M059J (cell line): ENCODE measurements around the gene RND1. TPM values are rescaled to one million over a fixed set of nuclear protein-coding genes. Genes with fewer than 3 reads are reported as not detected.
"Not testable (repeated sequence)": the region's sequence is repeated elsewhere in the genome, so short reads cannot be mapped to it uniquely, and the experiment has no call there.

Experiments
- DNase-seq: peaks from one replicate; pipeline ENCODE4 v3.0.0-alpha.2; 2012; ENCODE audit warnings: low read depth
- total RNA-seq: library from RNA; depleted of rRNA; stranded (reverse); fragments of >200 nt; shearing (Covaris generic); gene quantifications from 2 replicates; pipeline ENCODE4 v1.2.3, GENCODE V29; 2014; rRNA removed

RND1 gene
- 0.20 TPM in 1 of 2 replicates, not detected in the other for total RNA-seq

GRCh38 chr12:48865281-48866051 is at the start of gene RND1:
Gene RND1, minus strand, starts transcription at chr12:48865870. Its CDS starts 103 bp downstream, at chr12:48865767.
- DNase-seq = peak; percentile 88

- DNase-seq = no peak
These were observed 44.5 kb upstream of the RND1 start for GRCh38 chr12:48910196-48910595.

DNA sequence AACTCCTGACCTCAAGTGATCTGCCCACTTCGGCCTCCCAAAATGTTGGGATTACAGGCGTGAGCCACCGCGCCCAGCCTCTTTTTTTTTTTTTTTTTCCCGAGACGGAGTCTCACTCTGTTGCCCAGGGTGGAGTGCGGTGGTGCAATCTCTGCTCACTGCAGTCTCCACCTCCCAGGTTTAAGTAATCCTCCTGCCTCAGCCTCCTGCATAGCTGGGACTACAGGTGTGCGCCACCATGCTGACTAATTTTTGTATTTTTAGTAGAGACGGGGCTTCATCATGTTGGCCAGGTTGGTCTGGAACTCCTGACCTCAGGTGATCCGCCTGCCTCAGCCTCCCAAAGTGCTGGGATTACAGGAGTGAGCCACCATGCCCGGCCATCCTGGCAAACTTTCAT is 44.0 kb upstream of the RND1 start:
- not testable (repeated sequence) for DNase-seq

DNA sequence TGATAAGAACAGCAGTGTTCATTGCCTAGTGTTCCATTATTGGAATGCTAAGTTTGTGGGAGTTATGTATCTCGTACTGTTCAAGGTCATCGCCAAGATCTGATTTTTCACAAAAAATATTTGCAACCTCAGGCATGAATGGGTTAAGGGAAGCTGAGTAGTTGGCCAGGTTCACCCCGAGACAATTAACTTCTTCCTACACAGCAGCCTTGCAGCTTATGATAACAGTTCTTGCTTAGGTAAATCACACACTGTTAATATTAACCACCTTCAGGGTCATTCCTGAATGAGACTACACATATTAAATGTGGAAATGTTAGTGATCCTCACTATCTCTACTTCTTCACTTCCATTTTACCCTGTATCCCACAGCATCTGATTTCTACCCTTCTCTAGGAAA is 41.6 kb upstream of the RND1 start:
- no peak for DNase-seq

GRCh38 chr12:48903982-48904411 is 38.3 kb upstream of the RND1 start:
- peak; percentile 83 for DNase-seq

- DNase-seq = no peak
These were observed 37.8 kb upstream of the RND1 start for GRCh38 chr12:48903363-48903981.

DNA sequence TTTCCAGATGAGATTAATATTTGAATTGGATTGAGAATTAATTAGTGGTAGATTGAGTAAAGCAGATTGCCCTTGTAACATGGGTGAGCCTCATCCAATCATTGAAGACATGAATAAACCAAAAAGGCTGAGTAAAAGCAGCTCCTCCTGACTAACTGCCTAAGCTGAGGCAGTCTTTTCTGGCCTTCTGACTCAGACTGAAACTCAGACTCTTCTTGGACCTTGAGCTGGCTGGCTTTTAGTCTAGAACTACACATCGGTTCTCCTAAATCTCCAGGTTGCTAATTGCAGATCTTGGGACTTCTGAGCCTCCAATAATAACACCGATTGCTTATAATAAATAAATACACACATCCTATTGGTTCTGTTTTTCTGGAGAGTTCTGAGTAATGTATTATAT is 35.6 kb upstream of the RND1 start:
- DNase-seq = peak; percentile 26

DNA sequence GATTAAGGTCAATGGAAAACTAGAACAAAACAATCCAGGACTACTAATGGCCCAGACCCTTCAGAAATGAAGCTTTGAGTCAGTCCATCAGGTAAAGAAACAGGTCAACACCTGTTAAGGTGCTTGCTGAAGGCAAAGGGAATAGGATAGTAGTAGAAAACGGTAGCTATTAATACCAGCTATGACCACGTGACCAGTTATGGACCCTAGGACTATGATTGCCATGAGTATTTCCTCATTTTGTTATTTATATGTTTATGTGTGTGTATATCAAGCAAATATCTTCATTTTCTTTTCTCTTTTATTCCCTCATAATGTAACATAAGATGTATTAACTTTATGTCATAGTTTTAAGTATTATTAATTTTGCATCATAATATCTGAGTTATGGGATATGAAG is 34.0 kb upstream of the RND1 start:
- no peak for DNase-seq

DNA sequence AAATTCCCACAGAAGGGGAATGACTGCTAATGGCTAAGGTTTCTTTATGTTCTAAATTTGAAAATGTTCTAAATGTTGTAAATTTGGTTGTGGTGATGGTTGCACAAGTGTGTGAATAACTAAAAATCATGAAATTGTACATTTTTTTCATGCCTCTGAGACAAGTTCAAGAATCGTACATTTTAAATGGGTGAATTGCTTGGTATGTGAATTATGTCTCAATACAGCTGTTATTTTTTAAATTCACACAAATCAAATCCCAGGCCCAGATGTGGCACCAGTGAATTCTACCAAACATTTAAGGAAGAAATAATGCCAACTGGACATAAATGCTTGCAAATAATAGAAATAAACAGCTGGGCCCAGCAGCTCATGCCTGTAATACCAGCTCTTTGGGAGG is 28.6 kb upstream of the RND1 start:
- no peak for DNase-seq

DNA sequence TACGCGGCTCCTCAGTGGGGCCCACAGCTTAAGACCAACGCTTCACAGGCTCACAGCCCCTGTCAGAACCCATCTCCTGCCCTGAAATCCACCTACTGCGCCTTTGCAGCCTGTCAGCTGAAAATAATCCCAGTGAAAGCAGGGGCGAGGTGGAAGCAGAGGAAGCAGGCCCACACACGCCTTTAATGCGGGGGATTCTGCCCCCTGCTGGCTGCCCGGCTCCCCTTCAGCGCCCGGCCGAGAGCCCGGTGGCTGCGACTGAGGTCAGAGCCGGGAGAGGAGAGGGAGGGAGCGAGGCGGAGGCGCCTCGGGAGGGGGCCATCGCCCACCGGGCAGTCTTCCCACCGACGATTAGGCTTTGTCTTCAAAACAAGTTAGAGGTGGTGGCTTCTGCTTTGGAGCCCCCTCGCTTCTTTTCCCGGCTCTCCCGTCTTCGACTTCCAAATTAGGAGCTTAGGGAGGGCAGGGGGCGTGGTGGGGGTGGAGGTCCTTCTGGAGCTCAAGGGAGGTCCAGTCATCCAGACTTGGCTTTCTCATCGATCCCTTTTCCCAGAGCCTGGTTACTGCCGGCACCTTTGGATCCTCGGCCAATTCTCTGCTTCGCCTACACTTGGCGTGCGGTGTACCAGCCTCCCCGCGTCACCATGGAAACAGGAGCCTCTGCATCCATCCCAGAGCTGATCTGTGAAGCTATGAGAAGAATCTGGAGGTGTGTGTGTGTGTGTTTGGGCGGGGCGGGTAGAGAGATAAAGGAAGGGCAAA is 25.2 kb upstream of the RND1 start:
- peak; percentile 60 for DNase-seq

GRCh38 chr12:48889679-48890078 is 24.0 kb upstream of the RND1 start:
- DNase-seq = no peak

- peak; percentile 38 for DNase-seq
These were observed 17.9 kb upstream of the RND1 start for GRCh38 chr12:48883305-48884161.

- no peak for DNase-seq
These were observed 17.3 kb upstream of the RND1 start for GRCh38 chr12:48882972-48883304.

- no peak for DNase-seq
These were observed 16.6 kb upstream of the RND1 start for GRCh38 chr12:48882315-48882687.

DNA sequence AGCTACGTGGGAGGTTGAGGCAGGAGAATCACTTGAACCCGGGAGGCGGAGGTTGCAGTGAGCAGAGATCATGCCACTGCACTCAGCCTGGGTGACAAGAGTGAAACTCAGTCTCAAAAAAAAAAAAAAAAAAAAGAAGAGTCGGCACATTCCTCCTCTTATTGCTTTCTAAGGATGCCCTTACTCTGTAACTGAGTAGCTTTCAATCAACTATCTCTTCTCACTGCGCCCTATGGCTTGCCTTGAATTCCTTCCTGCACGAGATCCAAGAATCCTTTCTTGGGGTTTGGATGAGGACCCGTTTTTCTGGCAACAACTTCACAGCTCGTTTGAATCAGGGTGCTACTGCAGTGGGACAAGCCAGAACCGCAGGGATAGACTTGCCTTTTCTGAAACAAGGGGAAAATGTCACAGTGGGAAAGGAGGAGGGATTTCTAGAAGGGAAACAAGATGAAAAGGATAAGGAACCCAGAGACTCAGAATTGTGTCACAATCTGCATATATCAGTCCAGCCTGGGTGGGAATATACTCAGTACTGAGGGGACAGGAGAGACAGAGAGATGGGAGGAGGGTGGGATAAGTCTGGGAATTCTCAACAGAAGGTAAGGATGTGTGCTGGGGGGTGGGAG is 16.1 kb upstream of the RND1 start:
- no peak for DNase-seq

DNA sequence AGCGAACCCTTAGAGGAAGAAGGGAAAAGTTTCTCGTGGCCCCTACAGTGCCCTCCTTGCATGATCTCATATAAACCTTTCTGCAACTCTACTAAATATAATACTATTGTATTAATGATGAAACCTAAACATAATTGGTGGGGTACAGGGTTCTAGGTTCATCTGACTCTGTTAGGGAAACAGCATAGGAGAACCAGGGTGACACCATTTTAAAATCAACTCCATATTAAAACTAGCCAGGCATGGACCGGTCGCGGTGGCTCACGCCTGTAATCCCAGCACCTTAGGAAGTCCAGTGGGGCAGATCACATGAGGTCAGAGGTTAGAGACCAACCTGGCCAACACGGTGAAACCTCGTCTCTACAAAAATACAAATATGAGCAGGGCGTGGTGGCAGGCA is 15.0 kb upstream of the RND1 start:
- DNase-seq = no peak

GRCh38 chr12:48878548-48878947 is 12.9 kb upstream of the RND1 start:
- no peak for DNase-seq

DNA sequence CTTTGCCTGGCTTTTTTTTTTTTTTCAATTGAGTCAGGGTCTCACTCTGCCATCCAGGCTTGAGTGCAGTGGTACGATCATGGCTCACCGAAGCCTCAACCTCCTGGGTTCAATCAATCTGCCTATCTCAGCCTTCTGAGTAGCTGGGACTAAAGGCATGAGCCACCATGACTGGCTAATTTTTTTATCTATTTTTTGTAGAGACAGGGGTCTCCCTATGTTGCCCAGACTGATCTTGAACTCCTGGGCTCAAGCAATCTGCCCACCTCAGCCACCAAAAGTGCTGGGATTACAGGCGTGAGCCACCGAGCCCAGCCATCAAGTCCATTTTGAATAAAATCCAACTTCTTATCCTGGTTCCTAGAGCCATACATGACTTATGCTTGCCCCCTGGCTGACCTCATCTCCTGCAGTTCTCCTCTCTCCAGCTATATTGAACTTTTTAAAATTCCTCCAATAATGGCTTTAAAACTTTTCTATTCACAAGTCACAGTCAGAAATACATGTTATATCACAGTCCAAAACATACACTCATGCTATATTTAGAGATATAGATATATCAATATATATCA is 10.4 kb upstream of the RND1 start:
- DNase-seq = no peak

DNA sequence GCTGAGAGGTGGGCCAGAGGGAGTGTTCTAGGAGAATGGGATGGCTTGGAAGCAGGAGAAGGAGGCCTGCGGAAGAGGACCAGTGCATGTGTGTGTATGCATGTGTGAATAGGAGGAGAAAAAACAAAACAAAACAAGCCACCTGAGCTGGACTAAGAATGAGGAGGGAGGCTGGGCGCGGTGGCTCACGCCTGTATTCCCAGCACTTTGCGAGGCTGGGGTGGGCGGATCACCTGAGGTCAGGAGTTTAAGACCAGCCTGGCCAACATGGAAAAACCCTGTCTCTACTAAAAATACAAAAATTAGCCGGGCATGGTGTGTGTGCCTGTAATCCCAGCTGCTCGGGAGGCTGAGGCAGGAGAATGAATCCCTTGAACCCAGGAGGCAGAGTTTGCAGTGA is 7.9 kb upstream of the RND1 start:
- not testable (repeated sequence) for DNase-seq

DNA sequence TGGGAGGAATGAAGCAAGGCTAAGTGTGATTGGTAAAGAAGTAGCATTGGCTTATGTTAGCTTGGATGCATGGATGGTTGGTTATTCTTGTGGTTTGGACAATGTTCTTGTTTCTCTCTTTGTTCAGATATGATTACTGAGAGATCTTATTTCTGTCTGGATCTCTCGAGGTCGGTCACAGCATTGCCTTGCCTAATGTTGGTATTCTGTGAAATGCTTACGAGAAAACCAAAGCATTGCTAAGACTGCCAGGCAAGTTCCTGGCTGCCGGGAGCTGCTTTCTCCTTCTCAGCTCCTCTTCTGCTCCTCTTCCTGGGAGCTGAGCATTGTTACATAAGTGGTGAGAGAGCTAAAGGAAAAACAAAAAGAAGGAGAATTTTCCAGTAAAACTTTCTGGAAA is 7.4 kb upstream of the RND1 start:
- DNase-seq = no peak

DNA sequence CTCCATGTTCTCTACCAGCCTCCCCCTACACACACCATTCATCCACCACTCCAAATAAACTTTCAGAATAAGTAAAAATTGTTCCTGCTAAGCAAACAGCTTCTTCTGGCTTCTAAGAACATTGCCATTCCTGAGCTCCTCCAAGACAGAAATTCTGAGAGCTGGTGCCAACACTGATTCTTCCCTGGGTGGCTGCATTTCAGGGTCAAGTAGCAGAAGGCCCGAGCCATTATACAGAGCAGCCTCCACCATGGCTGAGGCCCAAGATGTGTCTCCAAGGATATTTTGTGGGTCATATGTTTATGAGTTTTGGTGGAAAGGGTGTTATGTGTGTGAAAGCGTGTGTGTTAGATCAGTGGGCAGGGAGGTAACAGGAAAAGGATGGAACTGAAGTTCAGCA is 3.5 kb upstream of the RND1 start:
- no peak for DNase-seq
